DOHH2 (cell line): ENCODE results near the gene HMGCS1.

Source experiments
- EZH2phosphoT487 ChIP-seq: fragments of 200-600 bp; sonication (generic); IDR thresholded peaks from 2 replicates; pipeline ENCODE4 v1.6.1; 2017; ENCODE audit warnings: borderline replicate concordance, mild to moderate bottlenecking, antibody characterized with exemption, low read length, moderate library complexity, mixed read lengths
- TF ChIP-seq, protein P1 (sequence below): fragments of 200-600 bp; sonication (generic); IDR thresholded peaks from one replicate; pipeline ENCODE4 v1.5.1; 2014; ENCODE audit warnings: antibody characterized with exemption, mild to moderate bottlenecking, low read depth, low read length; ENCODE audit not compliant: poor library complexity, severe bottlenecking

DNA sequence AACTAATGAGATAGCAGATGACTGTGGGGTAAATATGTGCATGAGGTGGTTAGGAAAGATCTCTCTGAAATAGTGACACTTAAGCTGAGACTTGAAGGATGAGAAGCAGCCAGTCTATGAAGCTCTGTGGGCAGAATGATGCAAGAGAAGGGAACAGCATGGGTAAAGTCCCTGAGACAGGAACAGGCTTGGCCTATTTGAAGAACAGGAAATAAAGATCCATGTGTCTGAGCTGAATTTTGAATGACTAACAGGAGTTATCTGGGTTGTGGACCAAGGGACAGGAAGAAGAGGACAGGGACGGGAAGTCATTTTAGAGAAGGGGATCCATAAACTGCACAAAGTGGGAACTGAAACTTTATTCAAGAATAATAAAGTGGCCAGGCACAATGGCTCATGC lies 25.6 kb upstream of the HMGCS1 start:
- TF ChIP-seq, protein P1, sequence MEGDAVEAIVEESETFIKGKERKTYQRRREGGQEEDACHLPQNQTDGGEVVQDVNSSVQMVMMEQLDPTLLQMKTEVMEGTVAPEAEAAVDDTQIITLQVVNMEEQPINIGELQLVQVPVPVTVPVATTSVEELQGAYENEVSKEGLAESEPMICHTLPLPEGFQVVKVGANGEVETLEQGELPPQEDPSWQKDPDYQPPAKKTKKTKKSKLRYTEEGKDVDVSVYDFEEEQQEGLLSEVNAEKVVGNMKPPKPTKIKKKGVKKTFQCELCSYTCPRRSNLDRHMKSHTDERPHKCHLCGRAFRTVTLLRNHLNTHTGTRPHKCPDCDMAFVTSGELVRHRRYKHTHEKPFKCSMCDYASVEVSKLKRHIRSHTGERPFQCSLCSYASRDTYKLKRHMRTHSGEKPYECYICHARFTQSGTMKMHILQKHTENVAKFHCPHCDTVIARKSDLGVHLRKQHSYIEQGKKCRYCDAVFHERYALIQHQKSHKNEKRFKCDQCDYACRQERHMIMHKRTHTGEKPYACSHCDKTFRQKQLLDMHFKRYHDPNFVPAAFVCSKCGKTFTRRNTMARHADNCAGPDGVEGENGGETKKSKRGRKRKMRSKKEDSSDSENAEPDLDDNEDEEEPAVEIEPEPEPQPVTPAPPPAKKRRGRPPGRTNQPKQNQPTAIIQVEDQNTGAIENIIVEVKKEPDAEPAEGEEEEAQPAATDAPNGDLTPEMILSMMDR = no peak
- no peak for TF ChIP-seq EZH2phosphoT487
